Measurements from ENCODE around the gene FUT3.

The FUT3 gene

DNA sequence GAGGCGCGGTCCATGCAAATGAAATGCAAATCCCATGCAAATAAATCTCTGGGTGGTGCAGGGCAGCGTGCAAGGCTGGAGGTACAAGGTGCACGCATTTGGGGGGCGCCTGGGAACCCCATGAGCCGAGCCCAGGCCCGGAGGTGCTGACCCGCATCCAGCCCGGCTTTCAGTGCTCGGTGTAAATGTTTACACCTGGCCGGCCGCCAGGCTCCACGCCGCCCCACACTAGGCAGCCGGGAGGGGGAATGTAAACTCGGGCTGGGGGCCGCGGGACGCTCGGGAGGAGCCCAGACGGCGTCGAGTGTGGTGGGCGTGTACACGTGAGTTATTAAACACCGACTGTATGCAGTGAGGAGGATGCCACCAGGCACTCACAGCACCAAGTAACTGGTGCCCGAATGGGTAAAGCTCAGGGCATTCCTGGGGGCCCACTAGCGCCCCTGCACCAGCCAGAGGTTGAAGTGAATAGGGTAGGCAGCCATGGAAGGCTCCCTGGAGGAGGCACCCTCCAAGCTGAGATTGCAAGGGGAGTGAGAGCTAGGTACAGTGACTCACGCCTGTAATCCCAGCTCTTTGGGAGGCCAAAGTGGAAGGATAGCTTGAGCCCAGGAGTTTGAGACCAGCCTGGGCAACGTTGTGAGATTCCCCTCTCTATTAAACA lies 28.9 kb downstream of the FUT3 start:
- TF ChIP-seq FOXP2 (optimal IDR thresholded peaks at IDR 0.05; ENCODE audit: borderline replicate concordance, extremely low read depth, extremely low read length, insufficient read depth): no peak
- TF ChIP-seq, protein P1, sequence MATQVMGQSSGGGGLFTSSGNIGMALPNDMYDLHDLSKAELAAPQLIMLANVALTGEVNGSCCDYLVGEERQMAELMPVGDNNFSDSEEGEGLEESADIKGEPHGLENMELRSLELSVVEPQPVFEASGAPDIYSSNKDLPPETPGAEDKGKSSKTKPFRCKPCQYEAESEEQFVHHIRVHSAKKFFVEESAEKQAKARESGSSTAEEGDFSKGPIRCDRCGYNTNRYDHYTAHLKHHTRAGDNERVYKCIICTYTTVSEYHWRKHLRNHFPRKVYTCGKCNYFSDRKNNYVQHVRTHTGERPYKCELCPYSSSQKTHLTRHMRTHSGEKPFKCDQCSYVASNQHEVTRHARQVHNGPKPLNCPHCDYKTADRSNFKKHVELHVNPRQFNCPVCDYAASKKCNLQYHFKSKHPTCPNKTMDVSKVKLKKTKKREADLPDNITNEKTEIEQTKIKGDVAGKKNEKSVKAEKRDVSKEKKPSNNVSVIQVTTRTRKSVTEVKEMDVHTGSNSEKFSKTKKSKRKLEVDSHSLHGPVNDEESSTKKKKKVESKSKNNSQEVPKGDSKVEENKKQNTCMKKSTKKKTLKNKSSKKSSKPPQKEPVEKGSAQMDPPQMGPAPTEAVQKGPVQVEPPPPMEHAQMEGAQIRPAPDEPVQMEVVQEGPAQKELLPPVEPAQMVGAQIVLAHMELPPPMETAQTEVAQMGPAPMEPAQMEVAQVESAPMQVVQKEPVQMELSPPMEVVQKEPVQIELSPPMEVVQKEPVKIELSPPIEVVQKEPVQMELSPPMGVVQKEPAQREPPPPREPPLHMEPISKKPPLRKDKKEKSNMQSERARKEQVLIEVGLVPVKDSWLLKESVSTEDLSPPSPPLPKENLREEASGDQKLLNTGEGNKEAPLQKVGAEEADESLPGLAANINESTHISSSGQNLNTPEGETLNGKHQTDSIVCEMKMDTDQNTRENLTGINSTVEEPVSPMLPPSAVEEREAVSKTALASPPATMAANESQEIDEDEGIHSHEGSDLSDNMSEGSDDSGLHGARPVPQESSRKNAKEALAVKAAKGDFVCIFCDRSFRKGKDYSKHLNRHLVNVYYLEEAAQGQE (IDR thresholded peaks at IDR 0.05; ENCODE audit: insufficient read depth in 1 of 2, low read depth in 2 of 2, low read length in 2 of 2): no peak
- TF ChIP-seq TAF1 (IDR thresholded peaks at IDR 0.05; ENCODE audit: borderline replicate concordance, insufficient read depth, low read length): no peak
- TF ChIP-seq SIN3A (IDR thresholded peaks at IDR 0.05; ENCODE audit: borderline replicate concordance, insufficient read depth, low read length): no peak
- TF ChIP-seq POLR2AphosphoS5 (IDR thresholded peaks at IDR 0.05; ENCODE audit: low read depth, low read length): no peak

DNA sequence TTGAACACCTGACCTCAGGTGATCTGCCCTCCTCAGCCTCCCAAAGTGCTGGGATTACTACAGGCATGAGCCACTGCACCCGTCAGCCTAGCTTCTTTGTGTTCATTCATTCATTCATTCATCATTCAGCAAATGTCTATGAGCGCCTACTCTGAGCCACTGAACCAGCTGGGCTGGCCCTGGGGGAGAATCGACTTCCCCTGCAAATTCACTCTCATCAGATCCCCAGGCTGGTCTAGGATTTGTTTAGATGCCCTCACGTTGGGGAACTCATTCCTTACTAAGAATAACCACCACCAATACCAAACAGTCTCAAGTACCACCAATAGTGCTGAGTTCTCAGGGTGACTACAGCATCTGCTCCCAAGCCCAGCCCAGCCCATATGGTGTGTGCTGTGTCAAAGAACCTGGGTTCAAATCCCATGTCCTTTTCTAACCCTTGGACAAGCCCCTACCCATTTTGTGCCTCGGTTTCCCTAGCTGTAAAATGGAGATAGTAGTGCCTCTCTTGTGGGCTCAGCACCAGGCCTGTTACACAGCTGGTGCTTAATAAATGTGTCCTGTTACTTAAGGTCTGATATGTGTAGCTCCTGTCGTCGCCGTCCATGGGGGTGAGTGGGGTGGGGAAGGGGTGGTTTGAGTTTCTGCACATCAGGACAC lies 29.6 kb downstream of the FUT3 start:
- TF ChIP-seq FOXP2 (optimal IDR thresholded peaks at IDR 0.05; ENCODE audit: borderline replicate concordance, extremely low read depth, extremely low read length, insufficient read depth) (no peak), POLR2AphosphoS5 (IDR thresholded peaks at IDR 0.05; ENCODE audit: low read depth, low read length) (no peak), SIN3A (IDR thresholded peaks at IDR 0.05; ENCODE audit: borderline replicate concordance, insufficient read depth, low read length) (no peak), TAF1 (IDR thresholded peaks at IDR 0.05; ENCODE audit: borderline replicate concordance, insufficient read depth, low read length) (no peak)
- TF ChIP-seq, protein P1 (IDR thresholded peaks at IDR 0.05; ENCODE audit: insufficient read depth in 1 of 2, low read depth in 2 of 2, low read length in 2 of 2): no peak

DNA sequence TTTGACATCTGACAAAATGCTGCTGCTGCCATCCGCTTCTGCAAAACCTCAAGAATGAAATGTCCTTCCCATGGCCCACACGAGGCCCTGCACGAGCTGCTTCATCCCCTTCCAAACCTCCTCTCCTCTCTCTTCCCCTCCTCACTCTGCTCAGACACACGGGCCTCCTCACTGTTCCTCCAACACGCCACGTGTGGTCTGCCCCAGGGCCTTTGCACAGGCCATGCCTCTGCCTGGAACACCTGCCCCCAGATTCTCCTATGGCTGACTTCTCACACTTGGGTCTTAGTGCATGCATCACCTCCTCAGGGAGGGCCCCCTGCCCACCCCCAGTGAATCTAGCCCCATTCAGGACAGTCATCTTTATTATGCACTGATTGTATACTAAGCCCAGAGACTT lies 30.5 kb downstream of the FUT3 start:
- TF ChIP-seq FOXP2 (optimal IDR thresholded peaks at IDR 0.05; ENCODE audit: borderline replicate concordance, extremely low read depth, extremely low read length, insufficient read depth) (no peak), SIN3A (IDR thresholded peaks at IDR 0.05; ENCODE audit: borderline replicate concordance, insufficient read depth, low read length) (no peak), TAF1 (IDR thresholded peaks at IDR 0.05; ENCODE audit: borderline replicate concordance, insufficient read depth, low read length) (no peak), POLR2AphosphoS5 (IDR thresholded peaks at IDR 0.05; ENCODE audit: low read depth, low read length) (no peak)
- TF ChIP-seq, protein P1 (IDR thresholded peaks at IDR 0.05; ENCODE audit: insufficient read depth in 1 of 2, low read depth in 2 of 2, low read length in 2 of 2): no peak

- TF ChIP-seq SIN3A (IDR thresholded peaks at IDR 0.05; ENCODE audit: borderline replicate concordance, insufficient read depth, low read length) (no peak), TAF1 (IDR thresholded peaks at IDR 0.05; ENCODE audit: borderline replicate concordance, insufficient read depth, low read length) (no peak), POLR2AphosphoS5 (IDR thresholded peaks at IDR 0.05; ENCODE audit: low read depth, low read length) (no peak), FOXP2 (optimal IDR thresholded peaks at IDR 0.05; ENCODE audit: borderline replicate concordance, extremely low read depth, extremely low read length, insufficient read depth) (no peak)
- TF ChIP-seq, protein P1 (IDR thresholded peaks at IDR 0.05; ENCODE audit: insufficient read depth in 1 of 2, low read depth in 2 of 2, low read length in 2 of 2): no peak
Measured at GRCh38 chr19:5818594-5818993, 32.7 kb downstream of the FUT3 start.

Measured in PFSK-1 (cell line).